HepG2 (cell line): ENCODE measurements around the gene WNK2. TPM values are rescaled to one million over a fixed set of nuclear protein-coding genes. Genes with fewer than 3 reads are reported as not detected.

ENCODE experiments used
- ATAC-seq: fragments of 200-7000 bp; cut with Tn5 transposase; 3 replicates; pipeline ENCODE4 v1.9.1; 2020; ENCODE audit warnings: mild to moderate bottlenecking, moderate library complexity
- BruUV-seq: library from RNA; stranded (reverse); fragments of 400-500 nt; replicated peaks from 2 replicates; lab custom pipeline; 2021; lab: Mats Ljungman, UMichigan
- CTCF ChIA-PET: fragments of 300-600 bp; formaldehyde crosslinking; extraction: SDS; loops from one replicate; lab custom pipeline; 2021; ENCODE audit warnings: low total read pairs, inconsistent platforms, low intra/inter-chr PET ratio; lab: Yijun Ruan, JAX
- POLR2A ChIA-PET: fragments of 350-600 bp; sonication (Branson Sonifier 250); formaldehyde crosslinking; loops from one replicate; lab custom pipeline; 2020; ENCODE audit warnings: antibody characterized with exemption, inconsistent platforms; lab: Yijun Ruan, JAX
- DNase-seq: peaks from one replicate; pipeline ENCODE4 v3.0.0-alpha.2; 2015; ENCODE audit warnings: low spot score
- FAIRE-seq: peaks from 3 replicates; lab custom pipeline; 2011; peaks lifted over from hg19 to GRCh38; lab: Jason Lieb, UNC
- H2AFZ ChIP-seq: one replicate; pipeline ENCODE4 v1.6.1; 2011; ENCODE audit warnings: low read length, inconsistent platforms
- H3K27ac ChIP-seq: fragments of 300-600 bp; 3 replicates; pipeline ENCODE4 v1.8.0; 2011; ENCODE audit warnings: mixed run types, mild to moderate bottlenecking, mixed read lengths, low read length, inconsistent platforms; ENCODE audit not compliant: insufficient read depth; ENCODE audit errors: extremely low read length
- H3K27me3 ChIP-seq, 2 experiments: fragments of 200-600 bp in 1 of 2; 2 replicates in 1 of 2; 3 replicates in 1 of 2; pipeline versions ENCODE4 v1.6.0 to v1.8.0; 2011; ENCODE audit warnings: low read length in 2 of 2, mild to moderate bottlenecking in 2 of 2, moderate library complexity in 2 of 2, inconsistent platforms in 1 of 2; ENCODE audit not compliant: insufficient read depth in 2 of 2, control insufficient read depth in 1 of 2
- H3K36me3 ChIP-seq, 2 experiments: fragments of 200-600 bp in 1 of 2; replicated peaks in 1 of 2; 2 replicates in 1 of 2; 3 replicates in 1 of 2; pipeline versions ENCODE4 v1.5.1 to v1.8.0; 2011; ENCODE audit warnings: low read length in 2 of 2, inconsistent platforms in 1 of 2; ENCODE audit not compliant: insufficient read depth in 2 of 2, control insufficient read depth in 1 of 2
- H3K4me1 ChIP-seq: 2 replicates; pipeline ENCODE4 v1.5.1; 2012; ENCODE audit warnings: low read length, inconsistent platforms; ENCODE audit not compliant: insufficient read depth
- H3K4me2 ChIP-seq: 2 replicates; pipeline ENCODE4 v1.6.0; 2011; ENCODE audit warnings: low read depth, low read length, inconsistent platforms
- H3K4me3 ChIP-seq, 3 experiments: fragments of 200-600 bp in 1 of 3; sonication (generic), shearing (Covaris generic) in 1 of 3; replicated peaks in 1 of 3; 2 replicates each; pipeline ENCODE4 v1.5.1; 2011 to 2016; ENCODE audit warnings: low read length in 3 of 3, inconsistent platforms in 2 of 3, low read depth in 2 of 3, mild to moderate bottlenecking in 2 of 3, control low read depth in 1 of 3, mixed read lengths in 1 of 3; ENCODE audit not compliant: insufficient read depth in 1 of 3
- H3K79me2 ChIP-seq: one replicate; pipeline ENCODE4 v1.6.1; 2011; ENCODE audit warnings: low read length, inconsistent platforms; ENCODE audit not compliant: insufficient read depth
- H3K9ac ChIP-seq: 2 replicates; pipeline ENCODE4 v1.6.0; 2011; ENCODE audit warnings: mild to moderate bottlenecking, low read depth, low read length, inconsistent platforms; ENCODE audit not compliant: insufficient read depth
- H3K9me3 ChIP-seq: 2 replicates; pipeline ENCODE4 v1.5.1; 2012; ENCODE audit warnings: mild to moderate bottlenecking, low read length
- H4K20me1 ChIP-seq: 2 replicates; pipeline ENCODE4 v1.6.0; 2011; ENCODE audit warnings: inconsistent platforms, mild to moderate bottlenecking, low read length, moderate library complexity; ENCODE audit not compliant: insufficient read depth
- FOXP1 ChIP-seq, 2 experiments: fragments of 450-650 bp in 1 of 2; IDR thresholded peaks; 2 replicates each; pipeline ENCODE4 v1.6.1; 2017 to 2018; ENCODE audit warnings: antibody characterized with exemption in 1 of 2
- NFKB2 ChIP-seq: sonication (generic); formaldehyde crosslinking; IDR thresholded peaks from 2 replicates; pipeline ENCODE4 v1.4.0; 2020; ENCODE audit warnings: missing genetic modification reagents, borderline replicate concordance
- NR1H2 ChIP-seq: sonication (generic); formaldehyde crosslinking; IDR thresholded peaks from 2 replicates; pipeline ENCODE4 v1.8.1; 2022; ENCODE audit warnings: low read depth, missing genetic modification reagents, borderline replicate concordance
- NR2C2 ChIP-seq: sonication (generic); formaldehyde crosslinking; IDR thresholded peaks from 2 replicates; pipeline ENCODE4 v1.4.0; 2020; ENCODE audit warnings: missing genetic modification reagents, mild to moderate bottlenecking, moderate library complexity, borderline replicate concordance
- NR2F6 ChIP-seq, 2 experiments: IDR thresholded peaks; 2 replicates each; pipeline ENCODE4 v1.6.1; 2016; ENCODE audit warnings: antibody characterized with exemption in 1 of 2, mild to moderate bottlenecking in 1 of 2
- RXRB ChIP-seq: IDR thresholded peaks from 2 replicates; pipeline ENCODE4 v1.6.1; 2016; ENCODE audit warnings: borderline replicate concordance, missing genetic modification reagents, missing compliant biosample characterization
- SCMH1 ChIP-seq: sonication (generic); formaldehyde crosslinking; IDR thresholded peaks from 2 replicates; pipeline ENCODE4 v1.9.0; 2021; ENCODE audit warnings: missing genetic modification reagents, mild to moderate bottlenecking, borderline replicate concordance
- TARDBP ChIP-seq: sonication (generic); formaldehyde crosslinking; IDR thresholded peaks from 2 replicates; pipeline ENCODE4 v1.8.0; 2022; ENCODE audit warnings: mild to moderate bottlenecking, missing genetic modification reagents
- ZBTB20 ChIP-seq: sonication (generic); formaldehyde crosslinking; IDR thresholded peaks from 2 replicates; pipeline ENCODE4 v1.8.1; 2023; ENCODE audit warnings: missing genetic modification reagents, low read depth, mild to moderate bottlenecking, borderline replicate concordance
- ZFP82 ChIP-seq: sonication (generic); formaldehyde crosslinking; IDR thresholded peaks from 2 replicates; pipeline ENCODE4 v1.5.1; 2020; ENCODE audit warnings: mild to moderate bottlenecking, missing genetic modification reagents, borderline replicate concordance
- ZKSCAN8 ChIP-seq: IDR thresholded peaks from 2 replicates; pipeline ENCODE4 v1.6.1; 2016; ENCODE audit warnings: borderline replicate concordance, missing genetic modification reagents, missing compliant biosample characterization
- ZNF12 ChIP-seq: sonication (generic); formaldehyde crosslinking; IDR thresholded peaks from 2 replicates; pipeline ENCODE4 v1.5.0; 2020; ENCODE audit warnings: missing genetic modification reagents
- ZNF225 ChIP-seq: sonication (generic); formaldehyde crosslinking; IDR thresholded peaks from 2 replicates; pipeline ENCODE4 v1.4.0; 2020; ENCODE audit warnings: mild to moderate bottlenecking, missing genetic modification reagents
- ZNF337 ChIP-seq: sonication (generic); formaldehyde crosslinking; IDR thresholded peaks from 2 replicates; pipeline ENCODE4 v1.5.1; 2020; ENCODE audit warnings: missing genetic modification reagents, low read depth, mild to moderate bottlenecking, borderline replicate concordance
- ZNF432 ChIP-seq: sonication (generic); formaldehyde crosslinking; IDR thresholded peaks from 2 replicates; pipeline ENCODE4 v1.5.0; 2020; ENCODE audit warnings: missing genetic modification reagents, mild to moderate bottlenecking, borderline replicate concordance
- ZNF570 ChIP-seq: sonication (generic); formaldehyde crosslinking; IDR thresholded peaks from 2 replicates; pipeline ENCODE4 v1.4.0; 2020; ENCODE audit warnings: mild to moderate bottlenecking, missing genetic modification reagents, borderline replicate concordance
- WGBS: methylation state at CpG from one replicate; pipeline ENCODE4 v1.1.6; 2017; ENCODE audit warnings: low lambda C conversion rate; 5-methylcytosine and 5-hydroxymethylcytosine counted together
- in situ Hi-C: cut with HindIII; loops from 2 replicates; pipeline ENCODE4 v1.10.0; 2017; ENCODE audit warnings: low pct_unique_long_range_greater_than_20kb; ENCODE audit not compliant: extremely low pct_ligation_motif_present
- intact Hi-C: fragments of 100-400 bp; cut with micrococcal nuclease; formaldehyde crosslinking; loops from one replicate; pipeline ENCODE4 v1.10.0; 2022; ENCODE audit not compliant: unreplicated experiment
- polyA plus RNA-seq, 8 experiments: library from polyadenylated mRNA; depleted of rRNA in 3 of 8; stranded (reverse) in 7 of 8; unstranded in 1 of 8; fragments of >200 nt; fragmentation: Illumina TruSeq in 4 of 8; extraction: Trizol in 4 of 8; gene quantifications; 2 replicates each; pipeline versions ENCODE4 v1.2.1 to v1.2.3, GENCODE V29; 2011 to 2016; ENCODE audit warnings: low read depth in 4 of 8, missing spikeins in 1 of 8, mixed read lengths in 1 of 8; ENCODE audit not compliant: insufficient read depth in 1 of 8
- total RNA-seq, 5 experiments: library from RNA; depleted of rRNA; stranded (reverse); fragments of >200 nt; fragmentation: Illumina TruSeq; extraction: Trizol; gene quantifications; 2 replicates each; pipeline ENCODE4 v1.2.3, GENCODE V29; 2016; ENCODE audit warnings: low read depth in 1 of 5
- TF ChIP-seq, protein P1 (sequence below): sonication (generic); formaldehyde crosslinking; IDR thresholded peaks from 2 replicates; pipeline ENCODE4 v1.8.1; 2023; ENCODE audit warnings: missing genetic modification reagents, inconsistent platforms, borderline replicate concordance
- TF ChIP-seq, protein P2 (sequence below): sonication (generic); formaldehyde crosslinking; IDR thresholded peaks from 2 replicates; pipeline ENCODE4 v1.8.1; 2023; ENCODE audit warnings: mild to moderate bottlenecking, moderate library complexity, missing genetic modification reagents

Gene WNK2
- total and polyA plus RNA-seq, 2 of the 13 experiments (the other 11 are each of a cell fraction or from before 2014, with no cell fraction given): 10.5 to 12.0 TPM

DNA sequence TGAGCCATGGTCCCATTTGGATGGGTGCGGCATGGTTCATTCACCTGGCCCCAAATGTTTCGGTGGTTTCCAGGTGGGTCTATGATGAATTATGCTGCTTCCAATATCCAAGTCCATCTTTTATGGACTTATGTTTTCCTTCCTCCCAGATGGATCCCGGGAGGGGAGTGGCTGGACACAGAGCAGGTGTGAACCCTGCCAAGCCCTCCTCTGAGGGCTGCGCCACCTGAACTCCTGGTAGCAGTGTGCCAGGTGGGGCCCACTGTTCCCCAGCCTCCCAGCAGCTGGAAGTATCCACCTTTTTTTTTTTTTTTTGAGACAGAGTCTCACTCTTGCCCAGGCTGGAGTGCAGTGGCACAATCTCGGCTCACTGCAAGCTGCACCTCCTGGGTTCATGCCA lies 42.9 kb downstream of the WNK2 start:
- Histone ChIP-seq H3K36me3 (peaks cover 10 to 37% of the 10 kb centered on the region in 2 experiments), H3K79me2 (peaks cover 40% of the 10 kb centered on the region), H3K9ac (no peak overlapping the region), H3K4me2 (no peak overlapping the region), H3K9me3 (no peaks in the 10 kb centered on the region), H4K20me1 (peaks cover 16% of the 10 kb centered on the region; the same call in 1 of the 2 replicates), H3K27me3 (no peaks in the 10 kb centered on the region), H3K4me1 (peaks cover 22% of the 10 kb centered on the region), H2AFZ (no peak overlapping the region), H3K4me3 (no peak overlapping the region), H3K27ac (no peak overlapping the region)
- TF ChIP-seq FOXP1 (IDR thresholded peaks at IDR 0.05): no peak
- no peak for TF ChIP-seq FOXP1 (CRISPR knock-in tag; IDR thresholded peaks at IDR 0.05)
- TF ChIP-seq ZNF570 (CRISPR knock-in tag): no peak
- no peak for TF ChIP-seq ZNF432 (CRISPR knock-in tag)
- no peak for TF ChIP-seq ZNF12 (CRISPR knock-in tag)
- no peak for TF ChIP-seq SCMH1 (CRISPR knock-in tag)
- no peak for TF ChIP-seq NR2F6 (IDR thresholded peaks at IDR 0.05)
- no peak for TF ChIP-seq NR2F6 (CRISPR knock-in tag; IDR thresholded peaks at IDR 0.05)
- no peak for TF ChIP-seq ZNF337 (CRISPR knock-in tag)
- CTCF ChIA-PET: no interaction called here
- ATAC-seq (no peak), FAIRE-seq (no peak), DNase-seq (no peak)
- POLR2A ChIA-PET: no interaction called here
- intact Hi-C loops (no loop called here), in situ Hi-C loops (no loop called here)
- 97% methylated on average over 5 of the region's 5 CpGs for WGBS
- no TSS peak for BruUV-seq

GRCh38 chr9:93228030-93228429 lies 44.1 kb downstream of the WNK2 start:
- intact Hi-C loops: no loop called here
- Histone ChIP-seq H3K27ac (no peak overlapping the region), H4K20me1 (peaks cover 16% of the 10 kb centered on the region; the same call in 1 of the 2 replicates), H3K27me3 (no peaks in the 10 kb centered on the region), H3K9ac (no peak overlapping the region), H3K79me2 (peaks cover 38% of the 10 kb centered on the region), H3K4me3 (no peak overlapping the region), H3K9me3 (no peaks in the 10 kb centered on the region), H3K4me1 (peaks cover 22% of the 10 kb centered on the region), H3K36me3 (peaks cover 10 to 39% of the 10 kb centered on the region in 2 experiments), H2AFZ (no peak overlapping the region), H3K4me2 (no peak overlapping the region)
- 88% methylated on average over 7 of the region's 7 CpGs for WGBS
- FAIRE-seq: no peak
- no TSS peak for BruUV-seq
- ATAC-seq: no peak
- no peak for DNase-seq
- POLR2A ChIA-PET: no interaction called here
- CTCF ChIA-PET: no interaction called here
- in situ Hi-C loops: no loop called here
- TF ChIP-seq TARDBP (CRISPR knock-in tag) (no peak), ZFP82 (no peak), NR2C2 (no peak), ZNF225 (CRISPR knock-in tag) (no peak), ZKSCAN8 (CRISPR knock-in tag) (no peak), NFKB2 (CRISPR knock-in tag) (no peak), NR1H2 (CRISPR knock-in tag) (no peak), RXRB (CRISPR knock-in tag) (no peak), ZBTB20 (CRISPR knock-in tag) (no peak)
- TF ChIP-seq, protein P1, sequence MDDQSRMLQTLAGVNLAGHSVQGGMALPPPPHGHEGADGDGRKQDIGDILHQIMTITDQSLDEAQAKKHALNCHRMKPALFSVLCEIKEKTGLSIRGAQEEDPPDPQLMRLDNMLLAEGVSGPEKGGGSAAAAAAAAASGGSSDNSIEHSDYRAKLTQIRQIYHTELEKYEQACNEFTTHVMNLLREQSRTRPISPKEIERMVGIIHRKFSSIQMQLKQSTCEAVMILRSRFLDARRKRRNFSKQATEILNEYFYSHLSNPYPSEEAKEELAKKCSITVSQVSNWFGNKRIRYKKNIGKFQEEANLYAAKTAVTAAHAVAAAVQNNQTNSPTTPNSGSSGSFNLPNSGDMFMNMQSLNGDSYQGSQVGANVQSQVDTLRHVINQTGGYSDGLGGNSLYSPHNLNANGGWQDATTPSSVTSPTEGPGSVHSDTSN (CRISPR knock-in tag): no peak
- TF ChIP-seq, protein P2, sequence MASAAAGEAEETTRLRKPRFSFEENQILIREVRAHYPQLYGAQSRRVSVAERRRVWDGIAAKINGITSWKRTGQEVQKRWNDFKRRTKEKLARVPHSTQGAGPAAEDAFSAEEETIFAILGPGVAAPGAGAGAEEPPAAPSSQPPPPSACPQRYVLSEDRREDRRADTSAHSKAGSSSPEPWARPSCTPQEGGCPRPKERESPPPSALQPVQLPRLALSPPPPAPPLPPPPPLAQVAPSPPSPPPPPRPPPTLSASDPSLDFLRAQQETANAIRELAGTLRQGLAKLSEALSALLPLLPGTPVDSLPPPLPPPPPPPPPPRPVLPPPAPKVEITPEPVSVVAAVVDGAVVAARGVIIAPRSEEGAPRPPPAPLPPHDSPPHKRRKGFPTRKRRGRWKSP: no peak
